ENCODE results near the gene CFAP298. TPM values are rescaled to one million over a fixed set of nuclear protein-coding genes. Genes with fewer than 3 reads are reported as not detected.
"Not testable (repeated sequence)": the region's sequence is repeated elsewhere in the genome, so short reads cannot be mapped to it uniquely, and the experiment has no call there.

The CFAP298 gene
- polyA plus RNA-seq, 12 donors = 24.0 to 38.5 (median 28.6) TPM; not detected in 1

DNA sequence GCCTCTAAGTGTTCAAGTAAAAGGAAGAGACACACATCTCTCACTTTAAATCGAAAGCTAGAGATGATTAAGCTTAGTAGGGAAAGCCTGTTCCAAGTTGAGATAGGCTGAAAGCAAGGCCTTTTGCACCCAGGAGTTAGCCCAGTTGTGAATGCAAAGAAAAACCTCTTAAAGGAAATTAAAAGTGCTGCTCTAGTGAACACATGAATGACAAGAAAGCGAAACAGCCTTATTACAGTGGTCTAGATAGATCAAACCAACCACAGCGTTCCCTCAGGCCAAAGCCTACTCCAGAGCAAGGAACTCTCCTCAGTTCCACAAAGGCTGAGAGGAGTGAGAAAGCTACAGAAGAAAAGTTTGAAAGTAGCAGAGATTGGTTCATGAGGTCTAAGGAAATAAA lies 41.7 kb downstream of the CFAP298 start:
- DNase-seq = no peak

DNA sequence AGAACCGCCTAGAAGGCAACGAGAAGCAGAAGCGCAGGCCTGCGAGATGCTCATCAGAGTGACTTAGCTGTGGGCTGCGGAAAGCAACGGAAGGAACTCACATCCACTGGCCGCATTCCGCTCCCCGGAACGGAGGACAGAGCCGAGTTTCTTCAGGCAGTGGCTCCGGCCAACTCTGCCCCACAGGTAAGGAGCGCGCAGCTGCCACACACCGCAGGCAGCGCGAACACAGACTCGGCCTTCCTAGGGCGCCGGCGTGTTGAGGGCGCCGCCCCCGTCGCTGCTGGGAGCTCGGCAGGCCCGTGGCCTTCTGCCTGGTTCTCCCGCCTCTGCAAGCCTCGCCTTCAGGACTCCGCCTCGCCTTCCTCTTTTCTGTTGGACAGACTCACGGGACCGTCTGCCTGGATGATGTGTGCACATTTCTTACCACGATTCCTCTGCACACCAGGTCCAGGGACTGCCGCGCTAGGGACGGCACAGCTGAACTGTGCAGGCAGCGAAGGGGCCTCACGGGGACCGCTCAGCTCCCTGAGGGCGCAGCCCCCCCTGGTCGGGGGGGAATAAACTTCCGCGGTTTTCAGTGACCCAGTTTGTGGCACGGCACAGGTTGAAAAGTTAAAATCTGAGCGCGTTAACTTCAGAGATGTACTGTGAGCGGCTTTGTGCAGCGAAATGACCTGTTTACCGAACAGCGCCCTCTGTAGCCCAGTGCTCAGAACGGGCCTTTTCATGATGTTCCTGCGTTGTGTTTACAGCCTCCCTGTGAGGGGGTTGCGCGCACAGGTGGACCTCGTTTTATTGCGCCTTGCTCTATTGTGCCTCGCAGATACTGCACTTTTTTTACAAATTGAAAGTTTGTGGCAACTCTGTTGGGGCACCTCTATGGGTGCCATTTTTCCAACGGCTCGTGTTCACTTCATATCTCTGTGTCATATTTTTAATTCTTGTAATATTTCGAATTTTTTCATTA lies 42.6 kb downstream of the CFAP298 start:
- DNase-seq = peak; percentile 80

DNA sequence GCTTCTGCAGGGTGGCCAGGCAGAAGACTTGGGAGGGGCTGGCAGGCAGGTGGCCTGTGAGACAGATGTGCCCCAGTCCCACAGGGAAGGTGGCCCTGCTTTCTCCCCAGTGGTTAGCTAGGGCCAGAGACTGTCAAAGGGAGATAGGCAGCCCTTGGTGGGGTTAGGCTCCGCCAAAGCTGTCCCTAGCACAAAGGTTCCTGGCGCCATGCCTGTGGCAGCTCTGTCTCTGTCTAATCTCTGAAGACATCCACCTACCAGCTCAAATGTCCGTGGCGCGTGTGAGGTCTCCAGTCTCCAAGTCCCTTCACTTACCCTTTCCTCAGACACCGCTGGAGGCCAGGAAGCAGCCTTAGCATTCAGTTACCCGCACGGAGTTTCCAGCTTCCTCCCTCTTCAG lies 44.6 kb downstream of the CFAP298 start:
- DNase-seq = no peak

DNA sequence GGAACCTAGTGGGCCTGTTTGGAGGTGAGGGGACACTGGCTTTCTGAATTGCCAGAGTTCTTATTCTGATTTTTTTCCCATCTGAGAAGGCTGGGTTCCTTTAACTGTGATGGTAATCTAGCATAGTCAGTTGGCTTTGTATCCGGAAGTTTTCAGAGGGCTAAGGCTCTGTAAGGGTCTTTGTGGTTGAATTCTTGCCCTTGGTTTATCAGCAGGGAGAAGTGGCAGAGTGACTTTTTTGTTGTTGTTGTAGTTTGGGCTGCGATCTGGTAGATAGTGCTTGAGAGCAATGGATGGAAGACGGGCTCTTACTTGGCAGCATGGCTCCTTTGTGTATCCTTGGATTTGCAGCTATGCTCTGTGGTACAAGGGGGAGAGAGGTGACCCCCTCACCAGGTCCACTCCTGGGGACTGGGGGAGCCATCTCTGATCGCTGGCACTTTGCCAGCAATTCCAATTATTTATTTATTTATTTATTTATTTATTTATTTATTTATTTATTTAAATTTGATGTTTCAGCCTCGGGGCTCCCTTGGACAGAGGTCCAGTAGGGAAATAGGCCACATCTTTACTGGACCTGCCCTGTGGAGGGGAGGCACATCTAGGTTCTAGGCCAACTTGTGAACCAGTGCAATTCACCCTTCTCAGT lies 45.3 kb downstream of the CFAP298 start:
- no peak for DNase-seq

DNA sequence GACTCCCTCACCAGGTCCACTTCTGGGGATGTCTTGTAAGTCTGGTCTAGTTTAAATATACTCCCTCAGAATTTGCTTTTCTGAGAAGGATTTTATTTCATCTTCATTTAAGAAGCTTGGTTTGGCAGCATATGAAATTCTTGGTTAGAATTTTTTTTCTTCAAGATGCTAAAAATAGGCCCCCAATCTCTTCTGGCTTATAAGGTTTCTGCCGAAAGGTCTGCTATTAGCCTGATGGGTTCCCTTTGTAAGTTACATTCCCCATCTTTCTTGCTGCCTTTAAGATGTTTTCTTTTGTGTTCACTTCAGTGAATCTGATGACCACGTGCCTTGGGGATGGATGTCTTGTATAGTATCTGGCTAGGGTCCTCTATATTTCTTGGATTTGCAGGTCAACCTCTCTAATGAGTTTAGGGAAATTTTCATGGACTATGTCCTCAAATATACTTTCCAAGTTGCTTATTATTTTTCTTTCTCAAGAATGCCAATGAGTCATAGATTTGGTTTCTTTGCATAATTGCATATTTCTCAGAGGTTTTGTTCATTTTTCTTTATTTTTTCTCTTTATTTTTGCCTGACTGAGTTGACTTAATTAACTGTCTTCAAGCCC lies 46.2 kb downstream of the CFAP298 start:
- DNase-seq = no peak

DNA sequence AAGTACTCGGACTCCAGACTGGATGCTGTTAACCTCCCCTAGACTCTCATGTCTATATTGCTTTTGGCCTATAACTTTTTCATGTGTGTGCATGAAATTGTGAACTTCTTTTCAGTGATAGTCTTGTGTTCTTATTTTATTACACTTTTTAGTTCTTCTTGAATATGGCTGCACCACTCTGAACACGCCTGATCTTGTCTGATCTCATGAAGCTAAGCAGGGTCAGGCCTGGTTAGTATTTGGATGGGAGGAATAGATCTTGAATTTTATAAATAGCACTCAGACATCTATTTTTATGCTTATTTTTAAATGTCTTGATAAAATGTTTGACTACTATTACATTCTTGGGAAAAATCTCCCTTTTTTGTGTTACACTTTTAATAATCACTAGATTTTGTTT lies 49.3 kb downstream of the CFAP298 start:
- no peak for DNase-seq

DNA sequence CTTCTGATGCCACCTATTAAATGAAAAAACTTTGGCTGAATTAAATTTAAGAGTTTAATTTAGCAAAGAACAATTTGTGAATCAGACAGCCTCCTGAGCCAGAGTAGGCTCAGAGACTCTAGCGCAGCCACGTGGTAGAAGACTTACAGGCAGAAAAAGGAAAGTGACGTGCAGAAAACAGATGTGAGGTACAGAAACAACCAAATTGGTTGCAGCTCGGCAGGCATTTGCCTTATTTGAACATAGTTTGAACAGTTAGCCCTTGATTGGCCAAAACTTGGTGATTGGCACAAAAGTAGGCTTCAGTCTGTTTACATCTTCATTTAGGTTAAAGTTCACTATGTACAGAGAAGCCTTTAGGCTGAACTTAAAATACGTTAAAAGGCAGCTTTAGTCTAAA lies 49.8 kb downstream of the CFAP298 start:
- DNase-seq = peak; percentile 17

DNA sequence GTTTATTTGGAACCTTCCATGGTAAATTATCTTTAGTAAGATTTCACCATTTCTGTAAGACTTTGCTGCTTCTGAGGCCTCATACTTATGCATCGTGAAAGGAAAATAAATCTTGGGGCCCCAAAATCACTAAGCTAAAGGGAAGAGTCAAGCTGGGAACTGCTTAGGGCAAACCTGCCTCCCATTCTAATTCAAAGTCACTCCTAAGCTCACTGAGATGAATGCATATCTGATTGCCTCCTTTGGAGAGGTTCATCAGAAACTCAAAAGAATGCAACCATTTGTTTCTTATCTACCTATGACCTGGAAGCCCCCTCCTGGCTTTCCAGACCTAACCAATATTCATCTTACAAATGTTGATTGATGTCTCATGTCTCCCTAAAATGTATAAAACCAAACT lies 50.7 kb downstream of the CFAP298 start:
- DNase-seq = not testable (repeated sequence)

DNA sequence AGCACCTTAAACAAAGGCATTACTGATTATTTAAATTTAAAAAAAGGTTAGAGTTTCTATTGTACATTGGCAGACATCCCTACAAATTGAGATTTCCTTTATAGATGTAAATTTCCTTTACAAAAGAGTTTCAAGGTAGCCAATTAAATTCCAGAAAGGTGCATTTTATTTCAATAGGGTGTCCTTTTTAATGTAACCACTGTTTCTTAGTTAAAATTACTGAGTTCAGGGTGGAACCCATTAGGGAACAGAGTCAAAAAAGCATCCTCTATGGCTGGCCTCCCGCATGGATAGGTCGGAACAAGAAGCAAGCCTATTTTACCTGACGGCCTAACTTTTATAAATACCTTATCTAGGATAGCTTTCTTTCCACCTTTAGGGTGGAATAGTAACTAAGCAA lies 51.3 kb downstream of the CFAP298 start:
- no peak for DNase-seq

DNA sequence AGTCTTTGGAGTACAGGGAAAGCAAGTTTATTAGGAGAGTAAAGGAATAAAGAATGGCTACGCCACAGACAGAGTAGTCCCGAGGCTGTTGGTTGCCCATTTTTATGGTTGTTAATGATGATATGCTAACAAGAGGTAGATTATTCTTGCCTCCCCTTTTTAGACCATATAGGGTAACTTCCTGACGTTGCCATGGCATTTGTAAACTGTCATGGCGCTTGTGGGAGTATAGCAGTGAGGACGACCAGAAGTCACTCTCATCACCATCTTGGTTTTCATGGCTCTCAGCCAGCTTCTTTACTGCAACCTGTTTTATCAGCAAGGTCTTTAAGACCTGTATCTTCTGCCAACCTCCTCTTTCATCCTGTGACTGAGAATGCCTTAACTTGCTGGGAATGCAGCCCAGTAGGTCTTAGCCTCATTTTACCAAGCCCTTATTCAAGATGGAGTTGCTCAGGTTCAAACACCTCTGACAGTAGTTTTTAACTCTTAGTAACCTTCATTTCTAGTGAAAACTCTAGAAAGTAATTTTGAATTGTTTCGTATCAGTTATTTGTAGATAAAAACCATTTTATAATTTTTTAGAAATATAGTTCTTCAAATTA lies 53.1 kb downstream of the CFAP298 start:
- no peak for DNase-seq

DNA sequence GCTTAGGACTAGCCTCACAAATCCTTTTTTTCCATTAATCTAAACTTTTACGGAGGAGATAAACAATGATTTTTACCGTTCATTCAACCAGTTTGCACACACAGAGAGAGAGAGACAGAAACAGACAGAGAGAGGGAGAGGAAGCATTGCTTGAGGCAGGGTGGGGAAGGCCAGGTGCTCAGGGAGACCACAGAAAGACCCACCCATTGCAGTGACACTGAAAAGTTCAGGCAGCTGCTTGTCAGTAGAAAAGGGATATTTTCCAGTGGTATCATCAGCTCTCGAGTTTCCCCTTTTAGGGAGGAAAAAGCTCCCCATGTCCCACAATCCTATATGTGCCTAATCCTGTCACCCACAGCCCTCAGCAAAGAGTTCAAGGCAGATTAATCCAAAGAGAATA lies 54.1 kb downstream of the CFAP298 start:
- no peak for DNase-seq

DNA sequence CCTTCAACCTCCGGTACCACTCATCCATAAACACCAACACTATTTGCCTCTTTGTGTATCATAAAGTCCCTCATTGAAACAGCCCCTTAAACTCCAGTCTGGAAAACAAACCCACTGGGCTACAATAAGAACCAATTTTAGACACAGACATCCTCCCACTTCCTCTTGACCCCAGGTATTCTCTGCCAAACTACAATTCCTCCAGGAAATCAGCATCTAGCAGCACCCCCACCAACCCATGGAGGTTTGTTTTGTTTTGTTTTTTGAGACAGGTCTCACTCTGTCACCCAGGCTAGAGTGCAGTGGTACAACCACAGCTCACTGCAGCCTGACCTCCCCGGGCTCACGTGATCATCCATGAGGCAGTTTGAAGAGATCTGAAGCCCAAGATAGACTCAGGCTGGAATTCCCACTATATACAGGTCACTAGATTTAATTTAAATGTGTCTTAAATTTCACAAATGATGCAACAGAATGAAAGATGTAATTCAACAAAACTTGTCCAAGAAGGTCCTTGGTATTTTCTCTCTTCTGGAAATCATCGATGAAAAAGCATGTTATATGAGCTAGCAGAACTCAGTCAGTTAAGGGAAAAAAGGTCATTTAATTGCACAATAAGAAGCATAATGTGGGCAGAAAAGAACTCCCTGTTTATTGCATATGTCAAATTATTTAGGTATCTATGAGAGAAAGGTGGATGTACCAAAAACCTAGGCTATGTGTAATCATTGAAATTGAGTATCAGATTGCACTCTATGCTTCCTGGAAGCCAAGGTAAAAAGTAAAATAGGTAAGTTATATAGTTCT lies 57.1 kb downstream of the CFAP298 start:
- no peak for DNase-seq

DNA sequence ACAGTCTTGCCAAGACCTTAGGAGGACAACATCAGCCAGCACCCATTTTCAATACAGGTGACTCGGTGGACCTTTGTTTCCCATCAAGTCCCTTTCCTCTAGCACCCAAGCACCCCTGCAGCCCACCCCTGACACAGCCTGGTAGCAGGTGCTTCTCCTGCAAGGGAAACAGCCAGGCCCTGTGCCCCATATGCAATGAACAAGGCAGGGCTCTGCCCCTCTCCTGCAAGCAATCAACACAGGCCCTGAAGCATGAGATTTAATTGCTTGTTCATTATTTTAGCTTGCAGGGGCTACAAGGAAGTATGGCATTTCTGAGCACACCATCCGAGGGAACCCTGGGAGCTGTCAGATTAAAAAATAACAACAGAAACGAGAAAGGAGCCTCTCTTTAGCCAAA lies 62.3 kb downstream of the CFAP298 start:
- DNase-seq = no peak

DNA sequence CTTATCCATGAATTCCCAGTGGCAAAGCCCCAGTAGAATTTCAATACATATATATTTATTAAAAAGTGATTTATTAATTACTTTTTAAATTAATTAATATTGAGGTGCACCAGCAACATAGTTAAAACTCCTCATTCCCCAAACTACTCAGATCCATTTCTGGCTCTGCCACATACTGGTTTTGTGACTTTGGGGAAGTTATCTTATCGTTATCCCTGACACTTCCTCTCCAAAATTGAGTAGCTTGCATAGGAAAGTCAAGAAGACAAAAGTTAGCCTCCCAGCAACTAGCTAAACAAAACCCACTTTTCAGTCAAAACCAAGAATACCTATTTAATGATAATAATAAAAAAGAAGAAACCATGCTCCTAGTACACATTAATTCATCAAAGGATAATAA lies 62.7 kb downstream of the CFAP298 start:
- no peak for DNase-seq

Other genes with a start within 250 kb of the CFAP298 start
- gene URB1, start 219.4 kb downstream of the CFAP298 start, polyA plus RNA-seq (ENCODE audit: insufficient read length in 12 of 12) = 10 to 100 TPM in 11 of 12 donors, not detected in 1; 11.3 to 19.3 (median 13.2) TPM
- gene EVA1C, start 199.7 kb downstream of the CFAP298 start, polyA plus RNA-seq (ENCODE audit: insufficient read length in 12 of 12) = 1 to 10 TPM in 10 of 12 donors, not detected in 2; 1.8 to 4.8 (median 2.7) TPM
- gene TCP10L, start 26.9 kb downstream of the CFAP298 start, polyA plus RNA-seq (ENCODE audit: insufficient read length in 12 of 12) = 1 to 10 TPM in 5 of 12 donors, under 1 TPM in 5, not detected in 2; 0.50 to 1.4 (median 1.0) TPM
- 10 to 100 TPM in 1 of 12 donors, 1 to 10 TPM in 10, not detected in 1; 4.9 to 11.8 (median 6.9) TPM for gene SYNJ1, start 115.6 kb upstream of the CFAP298 start, polyA plus RNA-seq (ENCODE audit: insufficient read length in 12 of 12)
- 10 to 100 TPM in 11 of 12 donors, not detected in 1; 21.8 to 65.5 (median 38.5) TPM for gene PAXBP1, start 159.4 kb upstream of the CFAP298 start, polyA plus RNA-seq (ENCODE audit: insufficient read length in 12 of 12)